GM12872 (cell line): ENCODE data around the gene BANP.

Experiments used
- CTCF ChIP-seq: IDR thresholded peaks from 3 replicates; pipeline ENCODE4 v1.5.1; 2011; ENCODE audit warnings: low read depth, mild to moderate bottlenecking, low read length, moderate library complexity; ENCODE audit not compliant: insufficient read depth

BANP gene

GRCh38 chr16:87982581-87983041 is 31.4 kb downstream of the BANP start:
- TF ChIP-seq CTCF = no peak

- TF ChIP-seq CTCF = peak; percentile 24; the same call in 2 of the 3 replicates
Observed at GRCh38 chr16:87983072-87983736, 32.0 kb downstream of the BANP start.

GRCh38 chr16:87984632-87985267 is 33.5 kb downstream of the BANP start:
- no peak for TF ChIP-seq CTCF

- TF ChIP-seq CTCF = no peak
Observed at GRCh38 chr16:87993901-87994300, 42.7 kb downstream of the BANP start.

- TF ChIP-seq CTCF = no peak
Observed at GRCh38 chr16:87995644-87996043, 44.4 kb downstream of the BANP start.

- TF ChIP-seq CTCF = no peak
Observed at GRCh38 chr16:87996962-87997880, 46.0 kb downstream of the BANP start.

GRCh38 chr16:88002211-88002610 is 51.0 kb downstream of the BANP start:
- TF ChIP-seq CTCF = no peak
